ENCODE data around the gene TAS2R16.

- no peak for TF ChIP-seq POLR2AphosphoS5 (IDR thresholded peaks at IDR 0.05)
- TF ChIP-seq CTCF (IDR thresholded peaks at IDR 0.05; ENCODE audit: poor library complexity, severe bottlenecking) = no peak
- no peak for TF ChIP-seq EZH2 (IDR thresholded peaks at IDR 0.05; ENCODE audit: borderline replicate concordance, insufficient read depth, low read length, poor library complexity, severe bottlenecking)
- TF ChIP-seq TAF1 (IDR thresholded peaks at IDR 0.05; ENCODE audit: low read depth) = no peak
- no peak for TF ChIP-seq EP300 (conservative IDR thresholded peaks at IDR 0.05; ENCODE audit: poor library complexity, severe bottlenecking)
- TF ChIP-seq RAD21 (conservative IDR thresholded peaks at IDR 0.05) = no peak
Measured at GRCh38 chr7:123034106-123034505, 38.6 kb upstream of the TAS2R16 start.

Measured in neural cell (in vitro differentiated cells).